ENCODE data around the gene ABCA13.

GRCh38 chr7:48305661-48306060 is 134.4 kb downstream of the ABCA13 start:
- no peak for TF ChIP-seq ZEB2 (tag by site-specific recombination; IDR thresholded peaks at IDR 0.05)
- TF ChIP-seq GLIS2 (tag by site-specific recombination; IDR thresholded peaks at IDR 0.05), result no peak
